ENCODE data around the gene FGF12.

- TF ChIP-seq CTCF (IDR thresholded peaks at IDR 0.05) (no peak), POLR2A (IDR thresholded peaks at IDR 0.05; ENCODE audit: low read length) (no peak), ZSCAN20 (CRISPR knock-in tag; IDR thresholded peaks at IDR 0.05) (no peak)
Observed at GRCh38 chr3:192367616-192368015, 359.7 kb downstream of the FGF12 start.

Data from A549 (cell line).